ENCODE results near the gene PEX12. TPM values are rescaled to one million over a fixed set of nuclear protein-coding genes. Genes with fewer than 3 reads are reported as not detected.

Gene PEX12
- total and polyA plus RNA-seq, 9 of the 15 experiments (the other 6 are each of a cell fraction or from before 2014, with no cell fraction given): 4.0 to 12.4 (median 6.4) TPM

- TF ChIP-seq ZNF592 (IDR thresholded peaks at IDR 0.05) (peak; percentile 68), ARID1B (IDR thresholded peaks at IDR 0.05) (peak; percentile 22; the same call in 1 of the 2 replicates), DPF2 (IDR thresholded peaks at IDR 0.05) (peak; percentile 69; the same call in 1 of the 2 replicates), SMAD4 (CRISPR knock-in tag; conservative IDR thresholded peaks at IDR 0.05) (peak; percentile 45), MGA (IDR thresholded peaks at IDR 0.05) (peak; percentile 65), EGR1 (conservative IDR thresholded peaks at IDR 0.05) (peak; percentile 52; the same call in 1 of the 2 replicates)
These were observed 15.2 kb downstream of the PEX12 start (continued) for GRCh38 chr17:35563181-35563580.

Measured in K562 (cell line).